Measurements from ENCODE around the gene PRICKLE3.

GRCh38 chrX:49129427-49129826 lies 56.7 kb downstream of the PRICKLE3 start:
- TF ChIP-seq CTCF (IDR thresholded peaks at IDR 0.05; ENCODE audit: low read length) (no peak), EZH2 (IDR thresholded peaks at IDR 0.05; ENCODE audit: borderline replicate concordance, low read length) (no peak)

Measured in OCI-LY1 (cell line).